GM18519 (cell line): ENCODE measurements around the gene SHC4.

ENCODE experiments used
- ATAC-seq: cut with Tn5 transposase; IDR thresholded peaks from one replicate; pipeline ENCODE4 v1.9.1; 2021; ENCODE audit warnings: mild to moderate bottlenecking, moderate library complexity; ENCODE audit not compliant: unreplicated experiment, low FRiP score

Gene SHC4

DNA sequence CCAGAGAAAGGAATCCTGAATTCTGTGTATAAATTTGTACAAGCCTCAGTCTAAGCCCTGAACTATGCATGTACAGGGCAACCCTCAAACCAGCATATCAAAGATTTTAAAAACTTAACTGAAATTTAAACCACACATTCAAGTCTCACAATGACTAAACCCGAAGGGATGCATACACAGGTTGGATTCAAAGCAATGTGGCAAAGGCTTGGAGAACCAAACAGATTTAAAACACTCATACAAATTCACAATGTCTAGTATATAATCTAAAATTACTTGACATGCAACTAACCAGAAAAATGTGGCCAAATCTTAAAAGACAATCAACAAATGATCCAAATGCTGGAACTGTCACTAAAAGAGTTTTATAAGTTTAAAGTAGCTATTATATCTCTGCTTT, 189.2 kb downstream of the SHC4 start:
- no peak for ATAC-seq
